Midbrain (tissue), 1 donor: Measurements from ENCODE around the gene ACADL.

Source experiments
- DNase-seq: peaks from one replicate; lab custom pipeline; 2025; lab: John Stamatoyannopoulos, UW

Gene ACADL

GRCh38 chr2:210224941-210225672 is at the start of gene ACADL:
Gene ACADL (minus strand): TSS chr2:210225447. CDS start chr2:210225263, 184 bp downstream.
- no peak for DNase-seq

GRCh38 chr2:210271300-210271699 is 46.1 kb upstream of the ACADL start:
- no peak for DNase-seq

GRCh38 chr2:210269148-210269547 is 43.9 kb upstream of the ACADL start:
- DNase-seq, result no peak

- DNase-seq, result no peak
Observed at GRCh38 chr2:210268281-210268680, 43.0 kb upstream of the ACADL start.

GRCh38 chr2:210267698-210268097 is 42.5 kb upstream of the ACADL start:
- no peak for DNase-seq

- DNase-seq, result no peak
Observed at GRCh38 chr2:210264282-210264681, 39.0 kb upstream of the ACADL start.

GRCh38 chr2:210263841-210264240 is 38.6 kb upstream of the ACADL start:
- no peak for DNase-seq

- no peak for DNase-seq
Observed at GRCh38 chr2:210262036-210262435, 36.8 kb upstream of the ACADL start.

GRCh38 chr2:210259687-210260086 is 34.4 kb upstream of the ACADL start:
- no peak for DNase-seq

GRCh38 chr2:210252699-210253606 is 27.7 kb upstream of the ACADL start:
- DNase-seq, result no peak

GRCh38 chr2:210250622-210251021 is 25.4 kb upstream of the ACADL start:
- DNase-seq, result no peak

GRCh38 chr2:210233487-210233886 is 8.2 kb upstream of the ACADL start:
- DNase-seq, result no peak

GRCh38 chr2:210230984-210231383 is 5.7 kb upstream of the ACADL start:
- DNase-seq, result no peak

- DNase-seq, result no peak
Observed at GRCh38 chr2:210230518-210230917, 5.3 kb upstream of the ACADL start.

- DNase-seq, result no peak
Observed at GRCh38 chr2:210228586-210228985, 3.3 kb upstream of the ACADL start.

- no peak for DNase-seq
Observed at GRCh38 chr2:210227290-210228088, 2.2 kb upstream of the ACADL start.

- no peak for DNase-seq
Observed at GRCh38 chr2:210226223-210226622, 976 bp upstream of the ACADL start.

- DNase-seq, result peak; percentile 15
Observed at GRCh38 chr2:210224591-210224940, 681 bp downstream of the ACADL start.

- DNase-seq, result no peak
Observed at GRCh38 chr2:210215120-210215519, 10.1 kb downstream of the ACADL start.

- no peak for DNase-seq
Observed at GRCh38 chr2:210210185-210210584, 15.1 kb downstream of the ACADL start.

GRCh38 chr2:210207929-210208328 is 17.3 kb downstream of the ACADL start:
- no peak for DNase-seq

- DNase-seq, result no peak
Observed at GRCh38 chr2:210203558-210203957, 21.7 kb downstream of the ACADL start.
